Left colon (tissue), 2 donors: ENCODE data around the gene KLHL21. TPM values are rescaled to one million over a fixed set of nuclear protein-coding genes. Genes with fewer than 3 reads are reported as not detected.
"Not testable (repeated sequence)": the region's sequence is repeated elsewhere in the genome, so short reads cannot be mapped to it uniquely, and the experiment has no call there.

ENCODE experiments used
- ATAC-seq: fragments of 200-7000 bp; cut with Tn5 transposase; one replicate; pipeline ENCODE4 v1.9.1; 2020; ENCODE audit warnings: mild to moderate bottlenecking, moderate library complexity
- DNase-seq, 2 donors: peaks; one replicate each; pipeline ENCODE4 v3.0.0-alpha.2; 2020
- intact Hi-C, 2 donors: fragments of 100-400 bp; cut with DNase I in 1 of 2; cut with micrococcal nuclease in 1 of 2; formaldehyde crosslinking; loops; one replicate each; pipeline versions ENCODE4 v1.11.2 to v1.14.0; 2022; cut with DNase I, micrococcal nuclease
- total RNA-seq, 2 donors: library from RNA; stranded (reverse); fragmentation: NEBNext Ultra II Directional; extraction: Animal tissue kit (Norgen Biotek cat#: 25700); gene quantifications; one replicate each; pipeline ENCODE4 v1.2.1, GENCODE V29; 2021
- donor health status: DM: no; HTN: no; CAD: no.
- donor health status: DM: yes; HTN: yes; CAD: no.

Gene KLHL21
- total RNA-seq, 2 donors from 2014 or later = 8.0 to 14.0 TPM

GRCh38 chr1:6574025-6574620, 28.5 kb downstream of the KLHL21 start:
- ATAC-seq (no peak), DNase-seq (no peak)
- intact Hi-C loops = no loop called here

GRCh38 chr1:6572653-6573383, 29.9 kb downstream of the KLHL21 start:
- ATAC-seq (no peak), DNase-seq (no peak)
- intact Hi-C loops = no loop called here

- intact Hi-C loops = no loop called here
- ATAC-seq (no peak), DNase-seq (no peak)
Observed at GRCh38 chr1:6570987-6571386, 31.7 kb downstream of the KLHL21 start.

GRCh38 chr1:6570100-6570499, 32.6 kb downstream of the KLHL21 start:
- DNase-seq = no peak
- ATAC-seq = no peak

GRCh38 chr1:6569033-6569432, 33.6 kb downstream of the KLHL21 start:
- DNase-seq (no peak), ATAC-seq (no peak)
- intact Hi-C loops = no loop called here

More at GRCh38 chr1:6570100-6570499, 32.6 kb downstream of the KLHL21 start:
- intact Hi-C loops = no loop called here

- intact Hi-C loops = no loop called here
Observed at GRCh38 chr1:6560267-6560666, 42.4 kb downstream of the KLHL21 start.

GRCh38 chr1:6559161-6559560, 43.5 kb downstream of the KLHL21 start:
- ATAC-seq, DNase-seq: not testable (repeated sequence)
- intact Hi-C loops = loop anchor here in 1 of 2 donors (10.0 kb wide), 1 partner anchor 76 kb away; no protein-coding TSS in a partner anchor

More at GRCh38 chr1:6560267-6560666, 42.4 kb downstream of the KLHL21 start:
- no peak for ATAC-seq
- no peak for DNase-seq

- intact Hi-C loops = loop anchor here in 1 of 2 donors (10.0 kb wide), 1 partner anchor 77 kb away; no protein-coding TSS in a partner anchor
- ATAC-seq (no peak), DNase-seq (no peak)
Observed at GRCh38 chr1:6557597-6557996, 45.1 kb downstream of the KLHL21 start.

- intact Hi-C loops = loop anchor here in 1 of 2 donors (10.0 kb wide), 1 partner anchor 80 kb away; no protein-coding TSS in a partner anchor
- no peak for ATAC-seq
- DNase-seq = peak; percentile 28 to 53
Observed at GRCh38 chr1:6554907-6555778, 47.5 kb downstream of the KLHL21 start, which contains the start of gene TAS1R1. TAS1R1 (plus strand) TSS chr1:6555307; CDS start chr1:6555374, 67 bp downstream.

- DNase-seq = peak; percentile 91 to 96
- ATAC-seq = peak; percentile 95
- intact Hi-C loops = loop anchor here in 1 of 2 donors (10.0 kb wide), 1 partner anchor 81 kb away; no protein-coding TSS in a partner anchor
Observed at GRCh38 chr1:6554031-6554906, 48.4 kb downstream of the KLHL21 start, which contains the start of gene NOL9. NOL9 (minus strand) TSS chr1:6554513; CDS start chr1:6554502, 11 bp downstream.

- DNase-seq (no peak), ATAC-seq (peak; percentile 27)
- intact Hi-C loops = no loop called here
Observed at GRCh38 chr1:6547301-6547700, 55.4 kb downstream of the KLHL21 start.

- DNase-seq (no peak), ATAC-seq (no peak)
- intact Hi-C loops = no loop called here
Observed at GRCh38 chr1:6546326-6546725, 56.3 kb downstream of the KLHL21 start.

- no peak for ATAC-seq
- intact Hi-C loops = no loop called here
- no peak for DNase-seq
Observed at GRCh38 chr1:6545276-6546112, 57.2 kb downstream of the KLHL21 start.

GRCh38 chr1:6544831-6545230, 57.8 kb downstream of the KLHL21 start:
- ATAC-seq = no peak
- intact Hi-C loops = no loop called here
- no peak for DNase-seq
